Calu3 (cell line): ENCODE data around the gene NXN. TPM values are rescaled to one million over a fixed set of nuclear protein-coding genes. Genes with fewer than 3 reads are reported as not detected.

Experiments used
- BruUV-seq: library from RNA; stranded (reverse); fragments of 400-500 nt; replicated peaks from 2 replicates; lab custom pipeline; 2021; lab: Mats Ljungman, UMichigan
- CTCF ChIA-PET: fragments of 300-600 bp; sonication (Branson Sonifier 250); formaldehyde crosslinking; loops from one replicate; lab custom pipeline; 2022; ENCODE audit warnings: antibody characterized with exemption; lab: Charles Lee
- DNase-seq: peaks from one replicate; pipeline ENCODE4 v3.0.0; 2022
- H3K27ac Mint-ChIP-seq: one replicate; pipeline ENCODE4 v1.8.0; 2022; ENCODE audit warnings: mixed read lengths; ENCODE audit not compliant: unreplicated experiment
- H3K27me3 Mint-ChIP-seq: one replicate; pipeline ENCODE4 v1.8.0; 2022; ENCODE audit warnings: mixed read lengths; ENCODE audit not compliant: unreplicated experiment
- H3K36me3 Mint-ChIP-seq: one replicate; pipeline ENCODE4 v1.8.0; 2022; ENCODE audit warnings: mild to moderate bottlenecking, moderate library complexity, mixed read lengths; ENCODE audit not compliant: insufficient read depth, unreplicated experiment
- H3K4me1 Mint-ChIP-seq: one replicate; pipeline ENCODE4 v1.8.0; 2022; ENCODE audit warnings: mild to moderate bottlenecking, low read depth, mixed read lengths; ENCODE audit not compliant: unreplicated experiment
- H3K4me3 Mint-ChIP-seq: one replicate; pipeline ENCODE4 v1.8.0; 2022; ENCODE audit warnings: mild to moderate bottlenecking, low read depth, moderate library complexity, mixed read lengths; ENCODE audit not compliant: unreplicated experiment
- H3K9me3 Mint-ChIP-seq: one replicate; pipeline ENCODE4 v1.8.0; 2022; ENCODE audit warnings: low read depth, mixed read lengths; ENCODE audit not compliant: unreplicated experiment
- intact Hi-C: fragments of 100-400 bp; cut with micrococcal nuclease; formaldehyde crosslinking; loops from one replicate; pipeline ENCODE4 v1.10.0; 2022; ENCODE audit not compliant: unreplicated experiment
- total RNA-seq: library from RNA; stranded (reverse); gene quantifications from 2 replicates; pipeline ENCODE4 v1.2.3, GENCODE V29; 2022
- TF ChIP-seq, protein P1 (sequence below): fragments of 200-600 bp; IDR thresholded peaks from one replicate; pipeline ENCODE4 v1.8.0; 2022; ENCODE audit warnings: antibody characterized with exemption; ENCODE audit not compliant: unreplicated experiment

The NXN gene
- total RNA-seq, 1 experiment from 2014 or later: 1.8 TPM

DNA sequence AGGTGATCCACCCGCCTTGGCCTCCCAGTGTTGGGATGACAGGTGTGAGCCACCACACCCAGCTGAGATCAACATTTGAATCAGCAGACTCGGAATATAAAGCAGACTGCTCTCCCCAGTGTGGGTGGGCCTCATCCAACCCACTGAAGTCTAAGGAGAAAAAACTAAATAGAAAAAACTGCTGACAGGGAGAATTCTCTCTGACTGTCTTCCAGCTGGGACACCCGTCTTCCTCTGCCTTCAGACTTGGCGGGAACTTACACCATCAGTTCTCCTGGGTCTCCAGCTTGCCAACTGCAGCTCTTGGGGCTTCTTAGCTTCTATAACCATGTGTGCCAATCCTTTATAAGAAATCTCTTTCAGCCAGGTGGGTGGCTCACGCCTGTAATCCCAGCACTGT lies 106.7 kb downstream of the NXN start:
- TF ChIP-seq, protein P1, sequence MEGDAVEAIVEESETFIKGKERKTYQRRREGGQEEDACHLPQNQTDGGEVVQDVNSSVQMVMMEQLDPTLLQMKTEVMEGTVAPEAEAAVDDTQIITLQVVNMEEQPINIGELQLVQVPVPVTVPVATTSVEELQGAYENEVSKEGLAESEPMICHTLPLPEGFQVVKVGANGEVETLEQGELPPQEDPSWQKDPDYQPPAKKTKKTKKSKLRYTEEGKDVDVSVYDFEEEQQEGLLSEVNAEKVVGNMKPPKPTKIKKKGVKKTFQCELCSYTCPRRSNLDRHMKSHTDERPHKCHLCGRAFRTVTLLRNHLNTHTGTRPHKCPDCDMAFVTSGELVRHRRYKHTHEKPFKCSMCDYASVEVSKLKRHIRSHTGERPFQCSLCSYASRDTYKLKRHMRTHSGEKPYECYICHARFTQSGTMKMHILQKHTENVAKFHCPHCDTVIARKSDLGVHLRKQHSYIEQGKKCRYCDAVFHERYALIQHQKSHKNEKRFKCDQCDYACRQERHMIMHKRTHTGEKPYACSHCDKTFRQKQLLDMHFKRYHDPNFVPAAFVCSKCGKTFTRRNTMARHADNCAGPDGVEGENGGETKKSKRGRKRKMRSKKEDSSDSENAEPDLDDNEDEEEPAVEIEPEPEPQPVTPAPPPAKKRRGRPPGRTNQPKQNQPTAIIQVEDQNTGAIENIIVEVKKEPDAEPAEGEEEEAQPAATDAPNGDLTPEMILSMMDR: no peak
- Mint-ChIP-seq H3K36me3 (no peaks in the 10 kb centered on the region), H3K4me1 (no peaks in the 10 kb centered on the region), H3K4me3 (no peak overlapping the region), H3K27me3 (peaks cover 38% of the 10 kb centered on the region), H3K27ac (no peak overlapping the region), H3K9me3 (peaks cover 5% of the 10 kb centered on the region)
- intact Hi-C loops: loop anchor here (10.0 kb wide), 1 partner anchor 112 kb away; no protein-coding TSS in a partner anchor
- BruUV-seq: no TSS peak
- no peak for DNase-seq
- CTCF ChIA-PET: no interaction called here

DNA sequence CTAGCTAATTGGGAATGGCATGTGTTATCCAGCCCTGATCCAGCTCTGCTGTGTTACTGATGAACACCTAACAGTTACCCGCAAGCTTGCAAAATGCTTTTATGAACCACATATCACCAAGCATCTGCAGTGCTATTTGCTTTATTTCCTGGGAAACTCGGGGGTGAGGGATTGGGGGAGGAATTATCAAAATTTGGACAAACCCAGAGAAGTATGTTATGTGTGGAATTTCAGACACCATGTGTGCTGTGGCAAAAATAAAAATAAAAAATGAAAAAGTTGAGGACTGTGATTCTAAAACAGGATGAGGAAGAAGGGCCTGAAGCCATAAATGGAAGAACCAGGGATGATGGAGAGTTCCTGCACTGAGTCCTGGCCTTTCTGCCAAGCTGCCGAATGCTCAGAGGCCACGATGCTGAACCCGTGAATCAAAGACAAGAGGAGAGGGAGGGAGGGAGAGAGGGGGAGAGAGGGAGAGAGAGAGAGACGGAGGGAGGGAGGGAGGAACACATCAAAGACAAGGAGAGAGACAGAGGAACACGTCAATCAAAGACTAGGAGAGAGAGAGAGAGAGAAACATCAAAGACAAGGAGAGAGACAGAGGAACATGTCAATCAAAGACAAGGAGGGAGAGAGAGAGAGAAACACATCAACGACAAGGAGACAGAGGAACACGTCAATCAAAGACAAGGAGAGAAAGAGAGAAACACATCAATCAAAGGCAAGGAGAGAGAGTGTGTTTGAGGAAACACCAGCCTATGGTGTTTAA lies 107.6 kb downstream of the NXN start:
- Mint-ChIP-seq H3K36me3 (no peaks in the 10 kb centered on the region), H3K27me3 (peaks cover 42% of the 10 kb centered on the region), H3K4me3 (no peak overlapping the region), H3K9me3 (peaks cover 5% of the 10 kb centered on the region), H3K4me1 (no peaks in the 10 kb centered on the region), H3K27ac (no peak overlapping the region)
- TF ChIP-seq, protein P1: no peak
- BruUV-seq: no TSS peak
- intact Hi-C loops: loop anchor here (10.0 kb wide), 1 partner anchor 113 kb away; no protein-coding TSS in a partner anchor
- CTCF ChIA-PET: no interaction called here
- no peak for DNase-seq

DNA sequence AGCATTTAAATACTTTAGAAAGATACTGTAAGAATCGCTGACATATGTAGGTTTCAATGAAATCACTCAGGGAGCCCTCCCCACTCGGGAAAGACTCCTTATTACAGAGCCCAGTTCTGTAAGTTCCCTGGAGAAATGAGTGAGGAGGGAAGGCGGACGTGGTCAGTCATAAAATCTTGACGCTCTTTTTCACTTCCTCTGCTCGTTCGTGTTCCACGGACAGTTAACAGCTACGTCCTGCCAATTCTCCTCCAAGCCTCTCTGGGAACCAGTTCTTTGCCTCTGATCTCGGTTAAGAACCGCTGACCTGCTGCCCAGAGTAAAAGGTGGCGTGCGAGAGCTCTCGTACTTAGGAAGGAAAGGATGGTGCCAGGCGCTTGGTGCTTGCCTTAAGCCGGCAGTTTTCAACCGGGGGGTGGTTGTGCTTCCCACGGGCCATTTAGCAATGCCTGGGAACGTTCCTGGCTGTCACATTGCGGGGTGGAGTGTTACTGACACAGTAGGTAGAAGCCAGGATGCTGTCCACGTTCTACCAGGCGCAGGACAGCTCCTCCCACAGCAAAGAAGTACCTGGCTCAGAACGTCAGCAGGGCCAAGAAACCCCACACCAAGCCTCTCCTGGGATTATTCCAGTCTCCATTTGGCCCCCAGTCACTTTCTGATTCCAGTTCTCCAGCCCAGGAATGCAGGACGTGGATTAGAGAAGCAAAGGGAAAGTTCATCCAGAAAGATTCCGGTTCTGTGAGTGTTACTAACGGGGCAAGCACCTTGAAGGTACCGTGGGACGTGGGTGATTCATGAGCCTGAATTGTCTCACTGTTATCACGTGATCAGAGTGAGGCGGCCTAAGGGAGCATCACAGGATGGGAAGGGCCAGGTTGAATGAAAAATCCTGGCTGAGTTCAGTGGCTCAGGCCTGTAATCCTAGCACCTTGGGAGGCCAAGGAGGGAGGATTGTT lies 109.7 kb downstream of the NXN start:
- Mint-ChIP-seq H3K27ac (no peak overlapping the region), H3K4me3 (no peak overlapping the region), H3K4me1 (no peaks in the 10 kb centered on the region)

DNA sequence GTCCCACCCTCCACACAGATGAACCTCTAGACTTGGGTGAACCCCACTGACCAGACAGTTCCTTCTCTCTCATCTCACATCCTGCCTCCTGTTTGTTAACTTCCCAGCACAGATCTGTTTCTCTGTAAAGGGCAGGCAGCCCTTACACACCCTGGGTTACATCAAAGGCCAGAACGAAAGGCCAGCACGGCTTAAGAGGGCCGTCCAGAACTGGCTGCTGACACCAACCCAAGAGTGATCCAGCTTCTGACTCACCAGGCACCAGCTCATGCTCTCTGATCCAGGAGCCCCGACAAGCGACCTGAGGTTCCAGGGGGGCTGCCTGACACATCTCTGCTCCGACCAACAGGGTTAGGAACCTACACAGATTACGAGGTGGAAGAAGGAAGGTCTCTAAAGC lies 110.5 kb downstream of the NXN start:
- no TSS peak for BruUV-seq
- peaks cover 42% of the 10 kb centered on the region for H3K27me3 Mint-ChIP-seq

More for the DNA sequence above, 109.7 kb downstream of the NXN start:
- TF ChIP-seq, protein P1: no peak
- CTCF ChIA-PET: no interaction called here
- no peaks in the 10 kb centered on the region for H3K36me3 Mint-ChIP-seq
- no peak for DNase-seq
- intact Hi-C loops: loop anchor here (10.0 kb wide), 1 partner anchor 115 kb away; no protein-coding TSS in a partner anchor
- peaks cover 42% of the 10 kb centered on the region for H3K27me3 Mint-ChIP-seq
- no TSS peak for BruUV-seq
- H3K9me3 Mint-ChIP-seq: peaks cover 5% of the 10 kb centered on the region

More for the DNA sequence above, 110.5 kb downstream of the NXN start:
- Mint-ChIP-seq H3K36me3 (no peaks in the 10 kb centered on the region), H3K9me3 (peaks cover 5% of the 10 kb centered on the region), H3K4me1 (no peaks in the 10 kb centered on the region), H3K27ac (no peak overlapping the region), H3K4me3 (no peak overlapping the region)
- TF ChIP-seq, protein P1: no peak
- intact Hi-C loops: no loop called here
- CTCF ChIA-PET: interaction anchor here (0.6 kb wide), 2 partner anchors 15 to 419 kb away, joined by 4 to 6 read pairs; no protein-coding TSS in a partner anchor
- no peak for DNase-seq
